H9 (cell line): ENCODE results near the gene MAP7. TPM values are rescaled to one million over a fixed set of nuclear protein-coding genes. Genes with fewer than 3 reads are reported as not detected.

Experiments used
- DNase-seq: peaks from one replicate; pipeline ENCODE4 v3.0.0-alpha.2; 2017
- H2AFZ ChIP-seq: one replicate; pipeline ENCODE4 v1.6.1; 2013; ENCODE audit warnings: mild to moderate bottlenecking, low read length, control low read depth, moderate library complexity
- H2AK5ac ChIP-seq: 2 replicates; pipeline ENCODE4 v1.6.1; 2013; ENCODE audit warnings: low read length, control low read depth, mixed read lengths; ENCODE audit not compliant: insufficient read length
- H2BK120ac ChIP-seq: one replicate; pipeline ENCODE4 v1.6.1; 2013; ENCODE audit warnings: low read depth, mild to moderate bottlenecking, low read length, control low read depth, inconsistent platforms; ENCODE audit not compliant: poor library complexity, severe bottlenecking
- H2BK12ac ChIP-seq: 2 replicates; pipeline ENCODE4 v1.6.1; 2013; ENCODE audit warnings: low read length, control low read depth, mixed read lengths, low read depth; ENCODE audit not compliant: insufficient read length
- H2BK15ac ChIP-seq: 2 replicates; pipeline ENCODE4 v1.6.1; 2013; ENCODE audit warnings: low read depth, low read length, control low read depth
- H2BK20ac ChIP-seq: one replicate; pipeline ENCODE4 v1.6.1; 2013; ENCODE audit warnings: low read depth, mild to moderate bottlenecking, low read length, control low read depth, inconsistent platforms; ENCODE audit not compliant: poor library complexity, severe bottlenecking
- H2BK5ac ChIP-seq: 2 replicates; pipeline ENCODE4 v1.6.1; 2013; ENCODE audit warnings: low read length, control low read depth, mixed read lengths; ENCODE audit not compliant: insufficient read length
- H3K14ac ChIP-seq: 2 replicates; pipeline ENCODE4 v1.6.1; 2013; ENCODE audit warnings: low read length, control low read depth; ENCODE audit not compliant: insufficient read depth
- H3K18ac ChIP-seq: 2 replicates; pipeline ENCODE4 v1.6.1; 2013; ENCODE audit warnings: low read depth, mild to moderate bottlenecking, mixed read lengths, low read length, control low read depth; ENCODE audit not compliant: insufficient read length
- H3K23ac ChIP-seq: 2 replicates; pipeline ENCODE4 v1.6.1; 2013; ENCODE audit warnings: low read length, control low read depth, mixed read lengths, low read depth; ENCODE audit not compliant: insufficient read length
- H3K23me2 ChIP-seq: 2 replicates; pipeline ENCODE4 v1.6.1; 2013; ENCODE audit warnings: low read depth, mild to moderate bottlenecking, mixed read lengths, low read length, control low read depth; ENCODE audit not compliant: insufficient read length, poor library complexity, severe bottlenecking
- H3K27ac ChIP-seq: 2 replicates; pipeline ENCODE4 v1.5.1; 2013; ENCODE audit warnings: low read length, control low read depth, mixed read lengths, low read depth; ENCODE audit not compliant: insufficient read length
- H3K27me3 ChIP-seq: 2 replicates; pipeline ENCODE4 v1.6.1; 2013; ENCODE audit warnings: low read length, control low read depth, inconsistent platforms; ENCODE audit not compliant: insufficient read depth
- H3K4ac ChIP-seq: 2 replicates; pipeline ENCODE4 v1.6.1; 2013; ENCODE audit warnings: low read depth, mild to moderate bottlenecking, control low read depth, inconsistent platforms, low read length, moderate library complexity
- H3K4me1 ChIP-seq: 2 replicates; pipeline ENCODE4 v1.6.1; 2013; ENCODE audit warnings: low read length, control low read depth, inconsistent platforms; ENCODE audit not compliant: insufficient read depth
- H3K4me2 ChIP-seq: 2 replicates; pipeline ENCODE4 v1.6.1; 2013; ENCODE audit warnings: low read length, control low read depth, mixed read lengths; ENCODE audit not compliant: insufficient read length, insufficient read depth
- H3K56ac ChIP-seq: 2 replicates; pipeline ENCODE4 v1.6.1; 2013; ENCODE audit warnings: low read depth, mild to moderate bottlenecking, mixed read lengths, low read length, control low read depth; ENCODE audit not compliant: insufficient read length
- H3K79me1 ChIP-seq: 2 replicates; pipeline ENCODE4 v1.6.1; 2013; ENCODE audit warnings: low read depth, mild to moderate bottlenecking, moderate library complexity, low read length, control low read depth, inconsistent platforms; ENCODE audit not compliant: insufficient read depth, poor library complexity, severe bottlenecking
- H3K79me2 ChIP-seq: 2 replicates; pipeline ENCODE4 v1.6.1; 2013; ENCODE audit warnings: low read length, control low read depth, inconsistent platforms; ENCODE audit not compliant: insufficient read depth
- H3K9ac ChIP-seq: 2 replicates; pipeline ENCODE4 v1.6.1; 2013; ENCODE audit warnings: low read length, control low read depth, mixed read lengths; ENCODE audit not compliant: insufficient read length; ENCODE audit errors: extremely low read depth
- H3K9me3 ChIP-seq: one replicate; pipeline ENCODE4 v1.6.1; 2013; ENCODE audit warnings: low read depth, low read length, inconsistent platforms; ENCODE audit not compliant: control insufficient read depth
- H3T11ph ChIP-seq: one replicate; pipeline ENCODE4 v1.6.1; 2013; ENCODE audit warnings: mild to moderate bottlenecking, low read length, control low read depth, inconsistent platforms
- H4K20me1 ChIP-seq: one replicate; pipeline ENCODE4 v1.6.1; 2013; ENCODE audit not compliant: control insufficient read depth, insufficient read length, insufficient read depth
- H4K5ac ChIP-seq: 2 replicates; pipeline ENCODE4 v1.6.1; 2013; ENCODE audit warnings: low read depth, mild to moderate bottlenecking, mixed read lengths, low read length, control low read depth; ENCODE audit not compliant: insufficient read length
- H4K8ac ChIP-seq: replicated peaks from 2 replicates; pipeline ENCODE4 v1.6.1; 2013; ENCODE audit warnings: low read length, control low read depth, mixed read lengths, low read depth; ENCODE audit not compliant: insufficient read length
- H4K91ac ChIP-seq: 2 replicates; pipeline ENCODE4 v1.6.1; 2013; ENCODE audit warnings: low read depth, mild to moderate bottlenecking, moderate library complexity, mixed read lengths, low read length, control low read depth; ENCODE audit not compliant: insufficient read length
- H3K27ac Mint-ChIP-seq, 3 experiments: 2 replicates in 2 of 3; 3 replicates in 1 of 3; pipeline ENCODE4 v1.8.0; 2020 to 2021; ENCODE audit warnings: mixed read lengths in 3 of 3, mild to moderate bottlenecking in 1 of 3, moderate library complexity in 1 of 3
- H3K27me3 Mint-ChIP-seq: 2 replicates; pipeline ENCODE4 v1.8.0; 2021; ENCODE audit warnings: low read depth, mild to moderate bottlenecking, moderate library complexity, mixed read lengths
- H3K36me3 Mint-ChIP-seq, 3 experiments: 2 replicates in 2 of 3; 3 replicates in 1 of 3; pipeline ENCODE4 v1.8.0; 2020 to 2021; ENCODE audit warnings: low read depth in 3 of 3, mixed read lengths in 3 of 3; ENCODE audit not compliant: insufficient read depth in 1 of 3
- H3K4me1 Mint-ChIP-seq, 2 experiments: 2 replicates each; pipeline ENCODE4 v1.8.0; 2020; ENCODE audit warnings: mixed read lengths in 2 of 2
- H3K4me3 Mint-ChIP-seq, 2 experiments: 2 replicates in 1 of 2; 3 replicates in 1 of 2; pipeline ENCODE4 v1.8.0; 2020 to 2021; ENCODE audit warnings: mild to moderate bottlenecking in 2 of 2, mixed read lengths in 2 of 2, moderate library complexity in 1 of 2
- H3K9me3 Mint-ChIP-seq, 2 experiments: 2 replicates in 1 of 2; 3 replicates in 1 of 2; pipeline ENCODE4 v1.8.0; 2020; ENCODE audit warnings: mild to moderate bottlenecking in 2 of 2, mixed read lengths in 2 of 2, moderate library complexity in 1 of 2
- CTCF ChIP-seq: fragments of 200-600 bp; sonication (generic); conservative IDR thresholded peaks from 3 replicates; pipeline ENCODE4 v1.8.0; 2021; ENCODE audit warnings: antibody characterized with exemption, mild to moderate bottlenecking
- WGBS: extraction: QIAGEN DNeasy Blood & Tissue Kit; methylation state at CpG from one replicate; pipeline ENCODE4 v1.1.7; 2013; ENCODE audit warnings: missing lambda C conversion rate, low lambda C conversion rate, mixed read lengths; ENCODE audit not compliant: insufficient read length; ENCODE audit errors: extremely low coverage; 5-methylcytosine and 5-hydroxymethylcytosine counted together
- total RNA-seq: library from RNA; stranded (reverse); gene quantifications from 2 replicates; pipeline ENCODE4 v1.2.1, GENCODE V29; 2021

The MAP7 gene
- total RNA-seq, 1 experiment from 2014 or later = 51.1 TPM

- H2BK120ac ChIP-seq = no peak overlapping the region
- H3K36me3 Mint-ChIP-seq = no peaks in the 10 kb centered on the region
- peaks cover 3 to 4% of the 10 kb centered on the region in 2 experiments; a peak in 3 of 4 replicates for H3K4me1 Mint-ChIP-seq
- no peak overlapping the region for H4K5ac ChIP-seq
- no peaks in the 10 kb centered on the region for H3K79me1 ChIP-seq
- H3K4me2 ChIP-seq = no peak overlapping the region
- no peak for DNase-seq
- no peaks in the 10 kb centered on the region for H4K20me1 ChIP-seq
- H2AK5ac ChIP-seq = no peak overlapping the region
- H3K4me1 ChIP-seq = no peaks in the 10 kb centered on the region
- no peaks in the 10 kb centered on the region for H3K27me3 Mint-ChIP-seq
- H3T11ph ChIP-seq = no peak overlapping the region
- H3K27ac Mint-ChIP-seq = no peak overlapping the region
- H2BK5ac ChIP-seq = no peak overlapping the region
- no peak overlapping the region for H3K27ac ChIP-seq
- TF ChIP-seq CTCF = no peak
- WGBS = no CpG with 5 or more reads among the region's 8 CpGs
- no peak overlapping the region for H4K8ac ChIP-seq
- no peaks in the 10 kb centered on the region for H3K9me3 Mint-ChIP-seq
- no peak overlapping the region for H3K4ac ChIP-seq
- H3K23me2 ChIP-seq = no peaks in the 10 kb centered on the region
- no peak overlapping the region for H2BK15ac ChIP-seq
- H3K9ac ChIP-seq = no peak overlapping the region
- H3K79me2 ChIP-seq = no peaks in the 10 kb centered on the region
- H2AFZ ChIP-seq = no peak overlapping the region
- H3K56ac ChIP-seq = no peak overlapping the region
- H4K91ac ChIP-seq = no peak overlapping the region
- H3K9me3 ChIP-seq = no peaks in the 10 kb centered on the region
- no peaks in the 10 kb centered on the region for H3K27me3 ChIP-seq
- no peak overlapping the region for H3K18ac ChIP-seq
- no peak overlapping the region for H3K14ac ChIP-seq
- H2BK20ac ChIP-seq = no peak overlapping the region
- no peak overlapping the region for H3K4me3 Mint-ChIP-seq
- no peak overlapping the region for H3K23ac ChIP-seq
- H2BK12ac ChIP-seq = no peak overlapping the region
These were observed 224.1 kb downstream of the MAP7 start for GRCh38 chr6:136326038-136326553.
